GM18519 (cell line): ENCODE measurements around the gene ANKRD11.

Experiments used
- ATAC-seq: cut with Tn5 transposase; IDR thresholded peaks from one replicate; pipeline ENCODE4 v1.9.1; 2021; ENCODE audit warnings: mild to moderate bottlenecking, moderate library complexity; ENCODE audit not compliant: unreplicated experiment, low FRiP score

The ANKRD11 gene

GRCh38 chr16:89357055-89357816, 133.1 kb downstream of the ANKRD11 start:
- no peak for ATAC-seq

GRCh38 chr16:89355686-89356085, 134.7 kb downstream of the ANKRD11 start:
- no peak for ATAC-seq

- no peak for ATAC-seq
Observed at GRCh38 chr16:89355007-89355406, 135.4 kb downstream of the ANKRD11 start.

- no peak for ATAC-seq
Observed at GRCh38 chr16:89354325-89354724, 136.0 kb downstream of the ANKRD11 start.

- ATAC-seq = no peak
Observed at GRCh38 chr16:89352091-89352681, 138.2 kb downstream of the ANKRD11 start.

GRCh38 chr16:89351645-89352044, 138.7 kb downstream of the ANKRD11 start:
- ATAC-seq = no peak

- no peak for ATAC-seq
Observed at GRCh38 chr16:89350701-89351380, 139.5 kb downstream of the ANKRD11 start.

- no peak for ATAC-seq
Observed at GRCh38 chr16:89349947-89350633, 140.3 kb downstream of the ANKRD11 start.

- ATAC-seq = no peak
Observed at GRCh38 chr16:89347807-89348206, 142.6 kb downstream of the ANKRD11 start.

- ATAC-seq = no peak
Observed at GRCh38 chr16:89346869-89347268, 143.5 kb downstream of the ANKRD11 start.

GRCh38 chr16:89345642-89346150, 144.7 kb downstream of the ANKRD11 start:
- no peak for ATAC-seq

- no peak for ATAC-seq
Observed at GRCh38 chr16:89344846-89345611, 145.3 kb downstream of the ANKRD11 start.

GRCh38 chr16:89344458-89344834, 145.9 kb downstream of the ANKRD11 start:
- ATAC-seq = no peak

GRCh38 chr16:89343501-89344457, 146.6 kb downstream of the ANKRD11 start:
- ATAC-seq = no peak

- no peak for ATAC-seq
Observed at GRCh38 chr16:89341697-89342694, 148.4 kb downstream of the ANKRD11 start.

- ATAC-seq = no peak
Observed at GRCh38 chr16:89341279-89341678, 149.1 kb downstream of the ANKRD11 start.

GRCh38 chr16:89338863-89339262, 151.5 kb downstream of the ANKRD11 start:
- ATAC-seq = no peak

GRCh38 chr16:89337965-89338364, 152.4 kb downstream of the ANKRD11 start:
- ATAC-seq = no peak
